ENCODE measurements around the gene TMEM158.

GRCh38 chr3:45205126-45205525, 21.0 kb downstream of the TMEM158 start:
- TF ChIP-seq CTCF (IDR thresholded peaks at IDR 0.05; ENCODE audit: insufficient read depth, low read length, poor library complexity, severe bottlenecking) (no peak), EZH2phosphoT487 (conservative IDR thresholded peaks at IDR 0.05; ENCODE audit: low read length) (no peak)

Data from SU-DHL-6 (cell line).